Measurements from ENCODE around the gene SBF1. TPM values are rescaled to one million over a fixed set of nuclear protein-coding genes. Genes with fewer than 3 reads are reported as not detected.

The SBF1 gene
- total and polyA plus RNA-seq, 2 donors (not counting 1 experiment from before 2014, with no cell fraction given): 13.5 to 75.8 TPM

DNA sequence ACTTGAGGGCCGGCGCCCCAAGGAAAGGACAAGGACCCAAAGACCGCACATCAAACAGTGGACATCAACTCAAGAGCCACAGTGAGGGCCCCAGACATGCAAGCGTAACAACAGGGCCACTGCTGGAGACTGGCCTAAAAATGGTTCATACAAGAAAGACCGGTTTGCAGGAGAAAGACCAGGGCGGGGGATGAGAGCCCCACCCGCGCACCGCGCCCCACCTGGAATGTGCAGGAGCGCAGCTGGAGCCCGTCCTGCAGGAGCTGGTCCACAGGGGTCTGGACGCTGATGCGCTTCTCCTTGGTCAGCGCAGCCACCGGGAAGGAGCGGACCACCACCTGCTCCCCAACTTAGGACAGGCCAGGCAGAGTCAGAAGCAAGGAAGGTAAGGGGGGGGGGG lies 13.9 kb downstream of the SBF1 start:
- Histone ChIP-seq H2AFZ (ENCODE audit: low read length) (no peak overlapping the region), H3K27me3 (ENCODE audit: control insufficient read depth, insufficient read depth, low read length) (no peaks in the 10 kb centered on the region), H3K36me3 (ENCODE audit: control insufficient read depth, insufficient read depth, low read length) (peaks cover 35% of the 10 kb centered on the region), H3K9me3 (ENCODE audit: control insufficient read depth, insufficient read depth, low read depth, low read length) (no peaks in the 10 kb centered on the region), H3K9ac (ENCODE audit: insufficient read depth, low read length) (no peak overlapping the region), H3K79me2 (ENCODE audit: control insufficient read depth, insufficient read depth, low read length) (no peaks in the 10 kb centered on the region), H3K4me2 (ENCODE audit: extremely low read depth, insufficient read depth, low read length) (no peak overlapping the region), H4K20me1 (ENCODE audit: control insufficient read depth, extremely low read depth, insufficient read depth, low read length) (no peaks in the 10 kb centered on the region), H3K4me1 (ENCODE audit: control insufficient read depth, extremely low read depth, insufficient read depth, low read length) (no peaks in the 10 kb centered on the region), H3K4me3 (replicated peaks in 1 of 4; ENCODE audit: control extremely low read depth in 1 of 4, insufficient read depth in 1 of 4, low read depth in 3 of 4, low read length in 4 of 4) (no peak overlapping the region), H3K27ac (ENCODE audit: insufficient read depth, low read length) (no peak overlapping the region)
- TF ChIP-seq, protein P1, sequence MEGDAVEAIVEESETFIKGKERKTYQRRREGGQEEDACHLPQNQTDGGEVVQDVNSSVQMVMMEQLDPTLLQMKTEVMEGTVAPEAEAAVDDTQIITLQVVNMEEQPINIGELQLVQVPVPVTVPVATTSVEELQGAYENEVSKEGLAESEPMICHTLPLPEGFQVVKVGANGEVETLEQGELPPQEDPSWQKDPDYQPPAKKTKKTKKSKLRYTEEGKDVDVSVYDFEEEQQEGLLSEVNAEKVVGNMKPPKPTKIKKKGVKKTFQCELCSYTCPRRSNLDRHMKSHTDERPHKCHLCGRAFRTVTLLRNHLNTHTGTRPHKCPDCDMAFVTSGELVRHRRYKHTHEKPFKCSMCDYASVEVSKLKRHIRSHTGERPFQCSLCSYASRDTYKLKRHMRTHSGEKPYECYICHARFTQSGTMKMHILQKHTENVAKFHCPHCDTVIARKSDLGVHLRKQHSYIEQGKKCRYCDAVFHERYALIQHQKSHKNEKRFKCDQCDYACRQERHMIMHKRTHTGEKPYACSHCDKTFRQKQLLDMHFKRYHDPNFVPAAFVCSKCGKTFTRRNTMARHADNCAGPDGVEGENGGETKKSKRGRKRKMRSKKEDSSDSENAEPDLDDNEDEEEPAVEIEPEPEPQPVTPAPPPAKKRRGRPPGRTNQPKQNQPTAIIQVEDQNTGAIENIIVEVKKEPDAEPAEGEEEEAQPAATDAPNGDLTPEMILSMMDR (conservative IDR thresholded peaks at IDR 0.05 in 1 of 2, IDR thresholded peaks at IDR 0.05 in 1 of 2; ENCODE audit: low read depth in 1 of 2, low read length in 2 of 2): no peak
- TF ChIP-seq EZH2 (IDR thresholded peaks at IDR 0.05; ENCODE audit: low read length, missing control alignments): no peak
- no peak for DNase-seq (ENCODE audit: low read depth in 2 of 2)

- no peak overlapping the region for H3K9ac ChIP-seq (ENCODE audit: insufficient read depth, low read length)
- no peak overlapping the region for H2AFZ ChIP-seq (ENCODE audit: low read length)
- H3K27ac ChIP-seq (ENCODE audit: insufficient read depth, low read length): no peak overlapping the region
- no peak overlapping the region for H3K4me3 ChIP-seq (replicated peaks in 1 of 4; ENCODE audit: control extremely low read depth in 1 of 4, insufficient read depth in 1 of 4, low read depth in 3 of 4, low read length in 4 of 4)
- no peak for DNase-seq (ENCODE audit: low read depth in 2 of 2)
- H4K20me1 ChIP-seq (ENCODE audit: control insufficient read depth, extremely low read depth, insufficient read depth, low read length): no peaks in the 10 kb centered on the region
- H3K79me2 ChIP-seq (ENCODE audit: control insufficient read depth, insufficient read depth, low read length): no peaks in the 10 kb centered on the region
- peaks cover 32% of the 10 kb centered on the region for H3K36me3 ChIP-seq (ENCODE audit: control insufficient read depth, insufficient read depth, low read length)
- TF ChIP-seq, protein P1 (conservative IDR thresholded peaks at IDR 0.05 in 1 of 2, IDR thresholded peaks at IDR 0.05 in 1 of 2; ENCODE audit: low read depth in 1 of 2, low read length in 2 of 2): no peak
- TF ChIP-seq EZH2 (IDR thresholded peaks at IDR 0.05; ENCODE audit: low read length, missing control alignments): no peak
- no peaks in the 10 kb centered on the region for H3K27me3 ChIP-seq (ENCODE audit: control insufficient read depth, insufficient read depth, low read length)
- no peaks in the 10 kb centered on the region for H3K4me1 ChIP-seq (ENCODE audit: control insufficient read depth, extremely low read depth, insufficient read depth, low read length)
- H3K4me2 ChIP-seq (ENCODE audit: extremely low read depth, insufficient read depth, low read length): no peak overlapping the region
- H3K9me3 ChIP-seq (ENCODE audit: control insufficient read depth, insufficient read depth, low read depth, low read length): no peaks in the 10 kb centered on the region
Measured at GRCh38 chr22:50459496-50460140, 15.2 kb downstream of the SBF1 start.

GRCh38 chr22:50459016-50459415 lies 15.8 kb downstream of the SBF1 start:
- no peaks in the 10 kb centered on the region for H3K79me2 ChIP-seq (ENCODE audit: control insufficient read depth, insufficient read depth, low read length)
- H3K36me3 ChIP-seq (ENCODE audit: control insufficient read depth, insufficient read depth, low read length): peaks cover 30% of the 10 kb centered on the region
- no peak for TF ChIP-seq EZH2 (IDR thresholded peaks at IDR 0.05; ENCODE audit: low read length, missing control alignments)
- TF ChIP-seq, protein P1 (conservative IDR thresholded peaks at IDR 0.05 in 1 of 2, IDR thresholded peaks at IDR 0.05 in 1 of 2; ENCODE audit: low read depth in 1 of 2, low read length in 2 of 2): no peak
- H3K27ac ChIP-seq (ENCODE audit: insufficient read depth, low read length): no peak overlapping the region
- DNase-seq (ENCODE audit: low read depth in 2 of 2): no peak
- H3K9ac ChIP-seq (ENCODE audit: insufficient read depth, low read length): no peak overlapping the region
- H2AFZ ChIP-seq (ENCODE audit: low read length): no peak overlapping the region
- H3K27me3 ChIP-seq (ENCODE audit: control insufficient read depth, insufficient read depth, low read length): no peaks in the 10 kb centered on the region
- H3K9me3 ChIP-seq (ENCODE audit: control insufficient read depth, insufficient read depth, low read depth, low read length): no peaks in the 10 kb centered on the region
- no peak overlapping the region for H3K4me2 ChIP-seq (ENCODE audit: extremely low read depth, insufficient read depth, low read length)
- no peaks in the 10 kb centered on the region for H4K20me1 ChIP-seq (ENCODE audit: control insufficient read depth, extremely low read depth, insufficient read depth, low read length)
- no peak overlapping the region for H3K4me3 ChIP-seq (replicated peaks in 1 of 4; ENCODE audit: control extremely low read depth in 1 of 4, insufficient read depth in 1 of 4, low read depth in 3 of 4, low read length in 4 of 4)
- H3K4me1 ChIP-seq (ENCODE audit: control insufficient read depth, extremely low read depth, insufficient read depth, low read length): no peaks in the 10 kb centered on the region
